HG02588 (cell line): ENCODE results near the gene FILIP1.

Source experiments
- ATAC-seq: cut with Tn5 transposase; IDR thresholded peaks from one replicate; pipeline ENCODE4 v1.9.1; 2021; ENCODE audit warnings: mild to moderate bottlenecking, moderate library complexity; ENCODE audit not compliant: unreplicated experiment

Gene FILIP1

GRCh38 chr6:75278474-75279077 is 215.0 kb downstream of the FILIP1 start:
- ATAC-seq, result no peak

- no peak for ATAC-seq
Observed at GRCh38 chr6:75275067-75275466, 218.5 kb downstream of the FILIP1 start.

- ATAC-seq, result no peak
Observed at GRCh38 chr6:75273009-75273408, 220.6 kb downstream of the FILIP1 start.

- ATAC-seq, result no peak
Observed at GRCh38 chr6:75272145-75272840, 221.3 kb downstream of the FILIP1 start.

- no peak for ATAC-seq
Observed at GRCh38 chr6:75268988-75269354, 224.6 kb downstream of the FILIP1 start.

- no peak for ATAC-seq
Observed at GRCh38 chr6:75268121-75268987, 225.2 kb downstream of the FILIP1 start.

- ATAC-seq, result no peak
Observed at GRCh38 chr6:75267461-75267860, 226.1 kb downstream of the FILIP1 start.

GRCh38 chr6:75266716-75267291 is 226.8 kb downstream of the FILIP1 start:
- ATAC-seq, result peak; percentile 67

- ATAC-seq, result no peak
Observed at GRCh38 chr6:75263401-75263750, 230.2 kb downstream of the FILIP1 start.

- no peak for ATAC-seq
Observed at GRCh38 chr6:75262716-75263400, 230.7 kb downstream of the FILIP1 start.

- ATAC-seq, result no peak
Observed at GRCh38 chr6:75261299-75261698, 232.3 kb downstream of the FILIP1 start.

GRCh38 chr6:75257343-75258087 is 236.1 kb downstream of the FILIP1 start:
- ATAC-seq, result no peak

- no peak for ATAC-seq
Observed at GRCh38 chr6:75250552-75250951, 243.0 kb downstream of the FILIP1 start.

GRCh38 chr6:75249837-75250236 is 243.8 kb downstream of the FILIP1 start:
- ATAC-seq, result no peak

GRCh38 chr6:75246386-75246785 is 247.2 kb downstream of the FILIP1 start:
- no peak for ATAC-seq

- peak; percentile 15 for ATAC-seq
Observed at GRCh38 chr6:75244063-75244584, 249.5 kb downstream of the FILIP1 start.

GRCh38 chr6:75243333-75244062 is 250.1 kb downstream of the FILIP1 start, which contains the start of gene COX7A2:
TSS of gene COX7A2 (minus strand) at chr6:75243801. CDS start at chr6:75243734, 67 bp downstream.
- ATAC-seq, result peak; percentile 96
